Measurements from ENCODE around the gene ITGA11. TPM values are rescaled to one million over a fixed set of nuclear protein-coding genes. Genes with fewer than 3 reads are reported as not detected.

The ITGA11 gene
- total and polyA plus RNA-seq, 2 of the 13 experiments (the other 11 are each of a cell fraction or from before 2014, with no cell fraction given), result not detected

- ChIA-PET CTCF (ENCODE audit: low intra/inter-chr PET ratio, low total read pairs) (no interaction called here), POLR2A (no interaction called here)
- no peak overlapping the region for H2AFZ ChIP-seq (ENCODE audit: low read length)
- DNase-seq (ENCODE audit: low spot score) (no peak), ATAC-seq (no peak), FAIRE-seq (no peak)
- no peak overlapping the region for H3K4me3 ChIP-seq (replicated peaks in 1 of 3; ENCODE audit: insufficient read depth in 1 of 3, low read depth in 2 of 3, low read length in 3 of 3)
- no peaks in the 10 kb centered on the region for H3K79me2 ChIP-seq (ENCODE audit: insufficient read depth, low read length)
- peaks cover 0 to 14% of the 10 kb centered on the region in 2 experiments; a peak in 2 of 5 replicates for H3K27me3 ChIP-seq (ENCODE audit: control insufficient read depth in 1 of 2, insufficient read depth in 2 of 2, low read length in 2 of 2)
- BruUV-seq (replicated peaks), result no TSS peak
- WGBS (ENCODE audit: low lambda C conversion rate), result 45% methylated on average over 3 of the region's 3 CpGs
- no peak overlapping the region for H3K4me2 ChIP-seq (ENCODE audit: low read depth, low read length)
- intact Hi-C loops (cut with micrococcal nuclease; ENCODE audit: unreplicated experiment), result no loop called here
- no peaks in the 10 kb centered on the region for H4K20me1 ChIP-seq (ENCODE audit: insufficient read depth, low read length)
- H3K9ac ChIP-seq (ENCODE audit: insufficient read depth, low read depth, low read length), result no peak overlapping the region
- in situ Hi-C loops (cut with HindIII; ENCODE audit: extremely low pct_ligation_motif_present, low pct_unique_long_range_greater_than_20kb), result no loop called here
- H3K36me3 ChIP-seq (replicated peaks in 1 of 2; ENCODE audit: control insufficient read depth in 1 of 2, insufficient read depth in 2 of 2, low read length in 2 of 2), result no peaks in the 10 kb centered on the region
- H3K4me1 ChIP-seq (ENCODE audit: insufficient read depth, low read length), result peaks cover 18% of the 10 kb centered on the region
- H3K27ac ChIP-seq (ENCODE audit: extremely low read length, insufficient read depth, low read length), result no peak overlapping the region
- no peaks in the 10 kb centered on the region for H3K9me3 ChIP-seq (ENCODE audit: low read length)
- TF ChIP-seq SNAPC5 (CRISPR knock-in tag; IDR thresholded peaks at IDR 0.05; ENCODE audit: borderline replicate concordance) (no peak), RNF219 (CRISPR knock-in tag; IDR thresholded peaks at IDR 0.05) (no peak), ZNF484 (CRISPR knock-in tag; IDR thresholded peaks at IDR 0.05; ENCODE audit: borderline replicate concordance, low read depth) (no peak), ELF3 (CRISPR knock-in tag; IDR thresholded peaks at IDR 0.05) (no peak), ZNF547 (CRISPR knock-in tag; IDR thresholded peaks at IDR 0.05) (no peak), RNF2 (conservative IDR thresholded peaks at IDR 0.05; ENCODE audit: low read depth) (no peak), XRCC5 (optimal IDR thresholded peaks at IDR 0.05; ENCODE audit: low read length) (no peak), THYN1 (CRISPR knock-in tag; IDR thresholded peaks at IDR 0.05; ENCODE audit: borderline replicate concordance, low read depth) (no peak), ATF1 (CRISPR knock-in tag; IDR thresholded peaks at IDR 0.05) (no peak), FOXK1 (CRISPR knock-in tag; IDR thresholded peaks at IDR 0.05; ENCODE audit: borderline replicate concordance, low read depth) (no peak), POGZ (CRISPR knock-in tag; IDR thresholded peaks at IDR 0.05) (no peak)
- TF ChIP-seq, protein P1, sequence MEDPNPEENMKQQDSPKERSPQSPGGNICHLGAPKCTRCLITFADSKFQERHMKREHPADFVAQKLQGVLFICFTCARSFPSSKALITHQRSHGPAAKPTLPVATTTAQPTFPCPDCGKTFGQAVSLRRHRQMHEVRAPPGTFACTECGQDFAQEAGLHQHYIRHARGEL (CRISPR knock-in tag; IDR thresholded peaks at IDR 0.05), result no peak
- TF ChIP-seq, protein P2, sequence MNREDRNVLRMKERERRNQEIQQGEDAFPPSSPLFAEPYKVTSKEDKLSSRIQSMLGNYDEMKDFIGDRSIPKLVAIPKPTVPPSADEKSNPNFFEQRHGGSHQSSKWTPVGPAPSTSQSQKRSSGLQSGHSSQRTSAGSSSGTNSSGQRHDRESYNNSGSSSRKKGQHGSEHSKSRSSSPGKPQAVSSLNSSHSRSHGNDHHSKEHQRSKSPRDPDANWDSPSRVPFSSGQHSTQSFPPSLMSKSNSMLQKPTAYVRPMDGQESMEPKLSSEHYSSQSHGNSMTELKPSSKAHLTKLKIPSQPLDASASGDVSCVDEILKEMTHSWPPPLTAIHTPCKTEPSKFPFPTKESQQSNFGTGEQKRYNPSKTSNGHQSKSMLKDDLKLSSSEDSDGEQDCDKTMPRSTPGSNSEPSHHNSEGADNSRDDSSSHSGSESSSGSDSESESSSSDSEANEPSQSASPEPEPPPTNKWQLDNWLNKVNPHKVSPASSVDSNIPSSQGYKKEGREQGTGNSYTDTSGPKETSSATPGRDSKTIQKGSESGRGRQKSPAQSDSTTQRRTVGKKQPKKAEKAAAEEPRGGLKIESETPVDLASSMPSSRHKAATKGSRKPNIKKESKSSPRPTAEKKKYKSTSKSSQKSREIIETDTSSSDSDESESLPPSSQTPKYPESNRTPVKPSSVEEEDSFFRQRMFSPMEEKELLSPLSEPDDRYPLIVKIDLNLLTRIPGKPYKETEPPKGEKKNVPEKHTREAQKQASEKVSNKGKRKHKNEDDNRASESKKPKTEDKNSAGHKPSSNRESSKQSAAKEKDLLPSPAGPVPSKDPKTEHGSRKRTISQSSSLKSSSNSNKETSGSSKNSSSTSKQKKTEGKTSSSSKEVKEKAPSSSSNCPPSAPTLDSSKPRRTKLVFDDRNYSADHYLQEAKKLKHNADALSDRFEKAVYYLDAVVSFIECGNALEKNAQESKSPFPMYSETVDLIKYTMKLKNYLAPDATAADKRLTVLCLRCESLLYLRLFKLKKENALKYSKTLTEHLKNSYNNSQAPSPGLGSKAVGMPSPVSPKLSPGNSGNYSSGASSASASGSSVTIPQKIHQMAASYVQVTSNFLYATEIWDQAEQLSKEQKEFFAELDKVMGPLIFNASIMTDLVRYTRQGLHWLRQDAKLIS (CRISPR knock-in tag; IDR thresholded peaks at IDR 0.05), result no peak
These were observed 14.9 kb downstream of the ITGA11 start for GRCh38 chr15:68417051-68417450.
